Measurements from ENCODE around the gene ATF6. TPM values are rescaled to one million over a fixed set of nuclear protein-coding genes. Genes with fewer than 3 reads are reported as not detected.
A peak's percentile ranks its signal among the peaks of the same experiment; 100 is the strongest.

The ATF6 gene
- total RNA-seq, 3 donors from 2014 or later, result 21.7 to 24.9 (median 24.5) TPM

DNA sequence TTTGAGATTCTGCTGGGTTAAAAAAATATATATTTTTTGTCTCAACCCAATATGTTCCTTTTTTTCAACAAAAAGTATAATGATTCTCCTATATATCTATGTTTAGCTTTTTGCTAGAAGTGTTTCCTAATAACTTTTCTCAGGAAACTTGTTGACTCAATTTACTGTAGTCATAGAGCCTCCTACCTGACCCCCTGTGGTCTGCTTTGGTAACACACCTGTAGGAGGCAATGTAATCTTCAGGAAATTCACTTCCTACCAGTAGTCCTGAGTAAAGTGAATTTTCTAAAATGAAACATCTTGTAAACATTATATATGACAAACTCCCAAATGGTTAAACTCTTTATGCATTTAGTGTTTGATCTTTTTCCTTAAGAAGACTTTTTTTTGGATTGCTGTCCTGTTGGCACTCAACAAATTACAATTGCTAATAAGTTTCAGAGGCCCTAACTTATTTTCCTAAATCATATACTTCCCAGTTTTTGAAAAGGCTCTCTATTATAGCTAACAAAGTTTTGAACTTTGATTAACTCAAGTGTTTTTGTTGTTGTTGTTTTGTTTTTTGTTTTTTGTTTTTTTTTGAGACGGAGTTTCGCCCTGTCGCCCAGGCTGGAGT is 139.3 kb downstream of the ATF6 start:
- Histone ChIP-seq H3K4me1 (ENCODE audit: low read depth) (no peaks in the 10 kb centered on the region), H3K36me3 (ENCODE audit: low read depth) (no peaks in the 10 kb centered on the region), H3K4me3 (no peak overlapping the region), H3K9me3 (no peaks in the 10 kb centered on the region)
- intact Hi-C loops (cut with DNase I, micrococcal nuclease), result no loop called here
- peak in 1 of 3 donors; percentile 59 for DNase-seq
- TF ChIP-seq, protein P1, sequence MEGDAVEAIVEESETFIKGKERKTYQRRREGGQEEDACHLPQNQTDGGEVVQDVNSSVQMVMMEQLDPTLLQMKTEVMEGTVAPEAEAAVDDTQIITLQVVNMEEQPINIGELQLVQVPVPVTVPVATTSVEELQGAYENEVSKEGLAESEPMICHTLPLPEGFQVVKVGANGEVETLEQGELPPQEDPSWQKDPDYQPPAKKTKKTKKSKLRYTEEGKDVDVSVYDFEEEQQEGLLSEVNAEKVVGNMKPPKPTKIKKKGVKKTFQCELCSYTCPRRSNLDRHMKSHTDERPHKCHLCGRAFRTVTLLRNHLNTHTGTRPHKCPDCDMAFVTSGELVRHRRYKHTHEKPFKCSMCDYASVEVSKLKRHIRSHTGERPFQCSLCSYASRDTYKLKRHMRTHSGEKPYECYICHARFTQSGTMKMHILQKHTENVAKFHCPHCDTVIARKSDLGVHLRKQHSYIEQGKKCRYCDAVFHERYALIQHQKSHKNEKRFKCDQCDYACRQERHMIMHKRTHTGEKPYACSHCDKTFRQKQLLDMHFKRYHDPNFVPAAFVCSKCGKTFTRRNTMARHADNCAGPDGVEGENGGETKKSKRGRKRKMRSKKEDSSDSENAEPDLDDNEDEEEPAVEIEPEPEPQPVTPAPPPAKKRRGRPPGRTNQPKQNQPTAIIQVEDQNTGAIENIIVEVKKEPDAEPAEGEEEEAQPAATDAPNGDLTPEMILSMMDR (IDR thresholded peaks at IDR 0.05), result peak; percentile 30
- peak; percentile 73 for ATAC-seq

DNA sequence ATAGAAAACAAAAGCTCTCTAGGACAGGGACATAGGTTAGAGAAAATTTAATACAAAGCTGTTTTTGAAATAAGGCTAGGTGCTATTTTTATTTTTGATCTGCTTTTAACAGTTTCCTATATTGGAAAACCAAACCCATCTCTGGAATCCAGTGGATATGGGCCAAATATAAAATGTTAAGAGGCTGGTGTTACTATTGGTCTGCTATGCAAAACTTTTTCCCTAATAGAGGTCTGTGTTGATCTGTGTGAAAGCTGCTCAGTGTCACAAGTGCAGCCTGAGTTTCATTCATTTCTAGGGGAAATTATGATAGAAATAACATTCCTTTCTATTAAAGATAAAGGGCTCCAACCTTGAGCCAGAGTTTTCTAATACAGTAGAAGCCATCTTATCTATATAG is 141.1 kb downstream of the ATF6 start:
- no peaks in the 10 kb centered on the region for H3K9me3 ChIP-seq
- no peak for ATAC-seq
- intact Hi-C loops (cut with DNase I, micrococcal nuclease), result no loop called here
- TF ChIP-seq, protein P1 (IDR thresholded peaks at IDR 0.05), result no peak
- H3K4me1 ChIP-seq (ENCODE audit: low read depth), result no peaks in the 10 kb centered on the region
- no peak overlapping the region for H3K4me3 ChIP-seq
- no peak for DNase-seq
- no peaks in the 10 kb centered on the region for H3K36me3 ChIP-seq (ENCODE audit: low read depth)

DNA sequence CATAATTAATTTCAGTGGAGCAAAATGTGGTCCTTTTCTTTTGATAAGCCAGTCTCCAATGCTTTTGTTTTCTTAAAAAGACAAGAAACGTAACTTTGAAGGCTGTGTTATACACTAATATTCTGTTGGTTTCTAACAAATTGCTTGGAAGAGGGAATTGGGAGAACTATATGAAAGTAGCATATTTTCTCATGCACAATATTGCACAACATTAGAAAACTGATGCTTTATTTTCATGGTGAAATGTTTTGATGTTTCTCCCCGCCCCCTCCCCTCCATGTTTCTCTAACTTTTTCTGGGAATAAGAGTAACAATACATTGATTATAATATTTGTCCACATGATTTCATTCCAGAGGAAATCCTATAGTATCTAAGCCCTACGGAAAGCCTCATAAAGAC is 142.1 kb downstream of the ATF6 start:
- no peak overlapping the region for H3K4me3 ChIP-seq
- no peaks in the 10 kb centered on the region for H3K9me3 ChIP-seq
- intact Hi-C loops (cut with DNase I, micrococcal nuclease), result no loop called here
- TF ChIP-seq, protein P1 (IDR thresholded peaks at IDR 0.05), result no peak
- no peaks in the 10 kb centered on the region for H3K36me3 ChIP-seq (ENCODE audit: low read depth)
- ATAC-seq (no peak), DNase-seq (no peak)
- H3K4me1 ChIP-seq (ENCODE audit: low read depth), result no peaks in the 10 kb centered on the region

DNA sequence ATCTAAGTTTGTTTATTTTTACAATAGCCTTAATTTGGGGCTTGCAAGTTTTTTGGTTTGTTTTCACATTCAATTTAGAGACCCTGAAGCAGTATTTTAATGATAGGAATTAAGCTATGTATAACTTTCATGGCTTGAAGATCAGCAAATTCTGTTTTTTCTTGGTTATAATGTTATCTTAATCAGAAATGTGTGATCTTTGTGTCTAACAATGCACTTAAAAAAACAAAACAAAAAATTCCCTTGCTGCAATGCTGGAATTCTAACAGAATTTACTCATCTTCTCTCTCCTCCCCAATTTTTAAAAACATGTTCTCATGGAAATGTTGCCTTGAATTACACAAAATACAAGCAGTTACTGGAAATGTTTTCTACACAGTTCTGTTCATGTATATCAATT is 144.5 kb downstream of the ATF6 start:
- TF ChIP-seq, protein P1 (IDR thresholded peaks at IDR 0.05), result no peak
- DNase-seq, result no peak
- intact Hi-C loops (cut with DNase I, micrococcal nuclease), result no loop called here
- Histone ChIP-seq H3K4me1 (ENCODE audit: low read depth) (no peaks in the 10 kb centered on the region), H3K9me3 (no peaks in the 10 kb centered on the region), H3K36me3 (ENCODE audit: low read depth) (no peaks in the 10 kb centered on the region), H3K4me3 (no peak overlapping the region)
- no peak for ATAC-seq

DNA sequence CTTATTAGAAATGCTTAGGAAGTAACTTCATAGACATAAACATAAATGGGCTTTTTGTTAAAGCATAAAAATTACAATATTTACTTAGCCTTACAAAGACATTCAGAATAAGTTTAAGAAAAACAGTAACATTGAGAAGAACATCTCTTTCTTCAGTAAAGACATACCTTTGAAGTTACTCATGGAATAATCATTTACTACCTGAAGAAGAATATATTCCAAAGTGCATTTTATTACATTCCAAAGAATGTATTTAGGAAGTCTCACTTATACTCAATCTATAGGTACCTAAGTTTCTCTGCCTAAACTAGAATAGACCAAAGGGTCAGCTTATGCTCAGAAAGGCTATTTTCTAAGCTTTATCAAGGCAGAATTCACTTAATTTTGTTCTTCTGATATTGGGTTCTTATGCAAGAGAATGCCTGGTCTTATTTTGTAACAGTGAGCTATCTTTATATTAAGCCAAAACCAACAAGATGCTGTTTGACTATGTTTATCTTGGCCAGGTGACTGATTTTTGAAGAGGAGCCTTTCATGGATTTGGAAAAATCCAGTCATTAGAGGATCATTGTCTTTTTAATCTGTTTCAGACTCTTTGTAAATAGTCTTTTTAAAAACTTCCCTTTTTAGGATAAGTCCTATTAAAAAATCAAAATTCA is 147.5 kb downstream of the ATF6 start:
- Histone ChIP-seq H3K36me3 (ENCODE audit: low read depth) (no peaks in the 10 kb centered on the region), H3K4me3 (no peak overlapping the region), H3K9me3 (no peaks in the 10 kb centered on the region), H3K4me1 (ENCODE audit: low read depth) (no peaks in the 10 kb centered on the region)
- intact Hi-C loops (cut with DNase I, micrococcal nuclease), result no loop called here
- ATAC-seq, result no peak
- TF ChIP-seq, protein P1 (IDR thresholded peaks at IDR 0.05), result no peak
- DNase-seq, result no peak

All from mucosa of descending colon (tissue), 3 donors.